IMR-90 (cell line): Measurements from ENCODE around the gene RTN4IP1. TPM values are rescaled to one million over a fixed set of nuclear protein-coding genes. Genes with fewer than 3 reads are reported as not detected.

Experiments used
- ATAC-seq: fragments of 200-7000 bp; cut with Tn5 transposase; 2 replicates; pipeline ENCODE4 v1.9.1; 2020; ENCODE audit warnings: low read depth, mild to moderate bottlenecking, moderate library complexity
- BruUV-seq: library from RNA; stranded (reverse); fragments of 400-500 nt; replicated peaks from 2 replicates; lab custom pipeline; 2021; lab: Mats Ljungman, UMichigan
- CTCF ChIA-PET: fragments of 300-600 bp; formaldehyde crosslinking; extraction: SDS; loops from one replicate; lab custom pipeline; 2021; ENCODE audit warnings: antibody characterized with exemption; lab: Yijun Ruan, JAX
- POLR2A ChIA-PET: fragments of 300-600 bp; sonication (Branson Sonifier 250); formaldehyde crosslinking; loops from one replicate; lab custom pipeline; 2022; ENCODE audit warnings: antibody characterized with exemption; ENCODE audit not compliant: unreplicated experiment; lab: Charles Lee
- DNase-seq: peaks from one replicate; pipeline ENCODE4 v3.0.0; 2013
- H2AFZ ChIP-seq: replicated peaks from 2 replicates; pipeline ENCODE3; 2013; ENCODE audit warnings: low read length, mild to moderate bottlenecking; ENCODE audit not compliant: poor library complexity
- H2AK5ac ChIP-seq: 2 replicates; pipeline ENCODE4 v1.6.1; 2013; ENCODE audit warnings: low read depth, low read length, inconsistent platforms
- H2AK9ac ChIP-seq: replicated peaks from 2 replicates; pipeline ENCODE3; 2013; ENCODE audit warnings: mild to moderate bottlenecking, low read depth, low read length, moderate library complexity; ENCODE audit not compliant: poor library complexity
- H2BK120ac ChIP-seq: 2 replicates; pipeline ENCODE4 v1.6.1; 2013; ENCODE audit warnings: low read depth, low read length, inconsistent platforms
- H2BK15ac ChIP-seq: 3 replicates; pipeline ENCODE4 v1.6.1; 2013; ENCODE audit warnings: low read depth, low read length, inconsistent platforms
- H2BK20ac ChIP-seq: 2 replicates; pipeline ENCODE4 v1.6.1; 2013; ENCODE audit warnings: low read depth, mild to moderate bottlenecking, inconsistent platforms, low read length, moderate library complexity
- H2BK5ac ChIP-seq: 2 replicates; pipeline ENCODE4 v1.6.1; 2013; ENCODE audit warnings: mild to moderate bottlenecking, low read depth, low read length, inconsistent platforms; ENCODE audit not compliant: poor library complexity, severe bottlenecking
- H3K14ac ChIP-seq: replicated peaks from 2 replicates; pipeline ENCODE4 v1.6.1; 2013; ENCODE audit warnings: low read depth, low read length, inconsistent platforms
- H3K18ac ChIP-seq: 2 replicates; pipeline ENCODE4 v1.6.1; 2013; ENCODE audit warnings: low read depth, low read length, control low read depth
- H3K23ac ChIP-seq: 2 replicates; pipeline ENCODE4 v1.6.1; 2013; ENCODE audit warnings: low read depth, low read length, inconsistent platforms
- H3K27ac ChIP-seq: 2 replicates; pipeline ENCODE4 v1.5.1; 2013; ENCODE audit warnings: mild to moderate bottlenecking, control low read depth, low read length; ENCODE audit not compliant: insufficient read depth
- H3K27me3 ChIP-seq: 2 replicates; pipeline ENCODE4 v1.6.1; 2013; ENCODE audit warnings: low read length; ENCODE audit not compliant: control insufficient read depth, insufficient read depth
- H3K36me3 ChIP-seq: 2 replicates; pipeline ENCODE4 v1.6.1; 2013; ENCODE audit warnings: low read length, mixed read lengths; ENCODE audit not compliant: control insufficient read depth, insufficient read depth
- H3K4ac ChIP-seq: 2 replicates; pipeline ENCODE4 v1.6.1; 2013; ENCODE audit warnings: low read depth, low read length, inconsistent platforms
- H3K4me1 ChIP-seq: 2 replicates; pipeline ENCODE4 v1.6.1; 2013; ENCODE audit warnings: low read length, mixed read lengths; ENCODE audit not compliant: control insufficient read depth, insufficient read depth
- H3K4me2 ChIP-seq: 2 replicates; pipeline ENCODE4 v1.6.1; 2013; ENCODE audit warnings: low read depth, mild to moderate bottlenecking, control low read depth, low read length, moderate library complexity
- H3K4me3 ChIP-seq: 2 replicates; pipeline ENCODE4 v1.5.1; 2013; ENCODE audit warnings: low read depth, mild to moderate bottlenecking, control low read depth, low read length, moderate library complexity; ENCODE audit not compliant: insufficient read depth
- H3K56ac ChIP-seq: 2 replicates; pipeline ENCODE4 v1.6.1; 2013; ENCODE audit warnings: low read length, inconsistent platforms; ENCODE audit not compliant: insufficient read depth; ENCODE audit errors: extremely low read depth
- H3K79me1 ChIP-seq, 2 experiments: 2 replicates each; pipeline ENCODE4 v1.6.1; 2013; ENCODE audit warnings: low read length in 2 of 2, inconsistent platforms in 1 of 2, low read depth in 1 of 2
- H3K9ac ChIP-seq: 2 replicates; pipeline ENCODE4 v1.6.1; 2013; ENCODE audit warnings: low read depth, low read length, control low read depth
- H3K9me1 ChIP-seq: 2 replicates; pipeline ENCODE4 v1.6.1; 2013; ENCODE audit warnings: low read length, inconsistent platforms; ENCODE audit not compliant: insufficient read depth
- H3K9me3 ChIP-seq: 2 replicates; pipeline ENCODE4 v1.6.1; 2013; ENCODE audit warnings: low read length; ENCODE audit not compliant: control insufficient read depth, insufficient read depth
- H4K20me1 ChIP-seq: 2 replicates; pipeline ENCODE4 v1.6.1; 2013; ENCODE audit warnings: low read length, inconsistent platforms; ENCODE audit not compliant: insufficient read depth
- H4K5ac ChIP-seq: 2 replicates; pipeline ENCODE4 v1.6.1; 2013; ENCODE audit warnings: mild to moderate bottlenecking, low read depth, low read length, control low read depth
- H4K8ac ChIP-seq, 2 experiments: 2 replicates each; pipeline ENCODE4 v1.6.1; 2013; ENCODE audit warnings: low read depth in 2 of 2, low read length in 2 of 2, control low read depth in 1 of 2, inconsistent platforms in 1 of 2
- H4K91ac ChIP-seq: 2 replicates; pipeline ENCODE4 v1.6.1; 2013; ENCODE audit warnings: low read depth, low read length, inconsistent platforms; ENCODE audit not compliant: insufficient read depth
- MAZ ChIP-seq: IDR thresholded peaks from 2 replicates; pipeline ENCODE4 v1.6.1; 2012; ENCODE audit warnings: low read depth, mild to moderate bottlenecking, low read length, improper control_type of control experiment, moderate library complexity, borderline replicate concordance
- MXI1 ChIP-seq: IDR thresholded peaks from 2 replicates; pipeline ENCODE4 v1.6.1; 2012; ENCODE audit warnings: low read depth, mild to moderate bottlenecking, low read length, moderate library complexity, borderline replicate concordance
- POLR2A ChIP-seq: IDR thresholded peaks from 2 replicates; pipeline ENCODE4 v1.6.1; 2012; ENCODE audit warnings: mild to moderate bottlenecking, low read depth, low read length
- RAD21 ChIP-seq: IDR thresholded peaks from 2 replicates; pipeline ENCODE4 v1.6.1; 2012; ENCODE audit warnings: low read length, improper control_type of control experiment
- RCOR1 ChIP-seq: IDR thresholded peaks from 2 replicates; pipeline ENCODE4 v1.6.1; 2012; ENCODE audit warnings: mild to moderate bottlenecking, low read length, improper control_type of control experiment; ENCODE audit not compliant: insufficient replicate concordance
- RFX5 ChIP-seq: IDR thresholded peaks from 2 replicates; pipeline ENCODE4 v1.8.0; 2012; ENCODE audit warnings: low read depth, mild to moderate bottlenecking, low read length, moderate library complexity
- WGBS, 2 experiments: methylation state at CpG; one replicate each; pipeline versions ENCODE4 v1.1.5 to v1.1.7; 2013; ENCODE audit warnings: missing lambda C conversion rate in 2 of 2; ENCODE audit not compliant: insufficient read length in 1 of 2; ENCODE audit errors: extremely low coverage in 2 of 2; 5-methylcytosine and 5-hydroxymethylcytosine counted together
- dilution Hi-C: fragments of 300-500 bp; cut with HindIII; formaldehyde crosslinking; loops from one replicate; pipeline ENCODE4 v1.14.3; 2018; ENCODE audit warnings: low sequenced_read_pairs; ENCODE audit not compliant: unreplicated experiment
- in situ Hi-C: fragments of 300-500 bp; cut with MboI; formaldehyde crosslinking; loops from 3 replicates; pipeline ENCODE4 v1.14.3; 2019; ENCODE audit warnings: low sequenced_read_pairs, inconsistent platforms, mixed read lengths
- intact Hi-C: fragments of 100-400 bp; cut with micrococcal nuclease; formaldehyde crosslinking; loops from 2 replicates; pipeline ENCODE4 v1.10.0; 2022
- polyA plus RNA-seq, 3 experiments: library from polyadenylated mRNA; depleted of rRNA; stranded (reverse); fragments of >200 nt; gene quantifications; 2 replicates each; pipeline ENCODE4 v1.2.3, GENCODE V29; 2012; ENCODE audit warnings: low replicate concordance in 1 of 3
- total RNA-seq: library from RNA; depleted of rRNA; stranded (reverse); fragments of >200 nt; gene quantifications from 2 replicates; pipeline ENCODE4 v1.2.3, GENCODE V29; 2012

RTN4IP1 gene
- total and polyA plus RNA-seq, 2 of the 4 experiments (the other 2 are of a cell fraction): 5.7 to 9.9 TPM

GRCh38 chr6:106534564-106534982, 94.7 kb downstream of the RTN4IP1 start:
- no peak overlapping the region for H4K5ac ChIP-seq
- TF ChIP-seq RAD21 (no peak), RFX5 (no peak), MAZ (no peak), MXI1 (no peak), POLR2A (no peak), RCOR1 (no peak)
- intact Hi-C loops: no loop called here

More at GRCh38 chr6:106534564-106534982, 94.7 kb downstream of the RTN4IP1 start:
- in situ Hi-C loops (no loop called here), dilution Hi-C loops (no loop called here)
- H3K36me3 ChIP-seq: no peaks in the 10 kb centered on the region
- H3K9ac ChIP-seq: no peak overlapping the region
- no peak for DNase-seq
- no peaks in the 10 kb centered on the region for H3K9me3 ChIP-seq
- peak overlapping the region; percentile 88; the same call in 1 of the 2 replicates for H3K23ac ChIP-seq
- peak overlapping the region; percentile 83 for H3K14ac ChIP-seq
- no peaks in the 10 kb centered on the region for H3K79me1 ChIP-seq
- no peak overlapping the region for H3K4me3 ChIP-seq
- H2AK5ac ChIP-seq: peak overlapping the region; percentile 16; the same call in 1 of the 2 replicates
- POLR2A ChIA-PET: no interaction called here
- no TSS peak for BruUV-seq
- H2BK5ac ChIP-seq: peak overlapping the region; percentile 54
- H3K4ac ChIP-seq: peak overlapping the region; percentile 59; the same call in 1 of the 2 replicates
- H4K20me1 ChIP-seq: no peaks in the 10 kb centered on the region
- peak overlapping the region; percentile 76; the same call in 1 of the 2 replicates for H2BK120ac ChIP-seq
- 0 out of 2 replicates have a peak, but pooled peaks have one; percentile 10 for ATAC-seq
- no CpG with 5 or more reads among the region's 2 CpGs for WGBS, 2 experiments
- H4K91ac ChIP-seq: peak overlapping the region; percentile 52; the same call in 1 of the 2 replicates
- peak overlapping the region; percentile 74; the same call in 1 of the 2 replicates for H3K18ac ChIP-seq
- no peak overlapping the region; the same call in 2 of the 3 replicates for H2BK15ac ChIP-seq
- H3K56ac ChIP-seq: no peak overlapping the region
- H2AFZ ChIP-seq: no peak overlapping the region
- no peaks in the 10 kb centered on the region for H3K27me3 ChIP-seq
- peak overlapping the region; percentile 90 for H2BK20ac ChIP-seq
- H4K8ac ChIP-seq: peak overlapping the region in 1 of 2 experiments; percentile 60; a peak in 1 of 4 replicates
- H3K4me2 ChIP-seq: no peak overlapping the region
- H3K27ac ChIP-seq: no peak overlapping the region
- no peaks in the 10 kb centered on the region; the same call in 1 of the 2 replicates for H3K4me1 ChIP-seq
- H2AK9ac ChIP-seq: no peak overlapping the region
- H3K9me1 ChIP-seq: no peaks in the 10 kb centered on the region
- CTCF ChIA-PET: no interaction called here
